Vagina (tissue), 2 donors: Measurements from ENCODE around the gene LIMD2.

Source experiments
- CTCF ChIP-seq, 3 experiments: fragments of 450-650 bp in 2 of 3; fragments of 200-600 bp in 1 of 3; sonication (generic) in 1 of 3; IDR thresholded peaks; one replicate each; pipeline ENCODE4 v1.5.1; 2017 to 2019; ENCODE audit warnings: antibody characterized with exemption in 3 of 3, mild to moderate bottlenecking in 2 of 3, moderate library complexity in 2 of 3
- POLR2A ChIP-seq, 2 donors: fragments of 450-650 bp; IDR thresholded peaks; one replicate each; pipeline ENCODE4 v1.6.1; 2017; ENCODE audit warnings: antibody characterized with exemption in 2 of 2, mild to moderate bottlenecking in 2 of 2, moderate library complexity in 2 of 2
- POLR2AphosphoS5 ChIP-seq, 2 donors: sonication (generic); formaldehyde crosslinking; IDR thresholded peaks; one replicate each; pipeline ENCODE4 v1.9.0; 2017; ENCODE audit warnings: antibody characterized with exemption in 2 of 2, mild to moderate bottlenecking in 2 of 2, low read depth in 1 of 2; ENCODE audit not compliant: insufficient read depth in 1 of 2

DNA sequence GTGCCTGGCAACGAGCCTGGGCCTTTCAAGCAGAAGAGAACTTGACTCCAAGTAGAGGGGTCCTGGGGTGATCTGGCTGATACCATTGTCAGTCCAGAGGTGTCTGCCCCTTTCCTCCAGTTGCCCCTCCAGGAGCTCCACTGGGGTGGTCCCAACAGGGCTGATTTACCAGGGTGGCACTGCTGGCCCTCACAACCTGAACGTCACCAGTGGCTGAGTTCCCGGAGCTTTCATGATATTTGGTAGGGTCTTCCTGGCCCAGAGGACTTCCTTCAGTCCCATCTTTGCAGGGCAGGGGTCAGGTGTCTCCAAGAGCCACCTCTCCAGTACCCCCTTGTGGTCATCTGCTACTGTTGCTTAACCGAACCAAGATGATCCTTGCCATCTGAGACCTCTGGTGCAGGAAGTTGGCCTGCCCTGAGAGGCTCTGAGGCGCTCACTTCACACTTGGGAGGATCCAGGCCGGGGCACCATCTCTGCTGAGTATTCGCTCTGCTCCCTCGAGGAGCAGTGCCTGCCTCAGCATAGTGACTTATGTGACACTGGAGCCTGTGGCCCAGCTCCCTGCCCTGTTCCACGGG lies 3.5 kb downstream of the LIMD2 start:
- TF ChIP-seq CTCF (IDR thresholded peaks at IDR 0.05) (no peak), POLR2AphosphoS5 (IDR thresholded peaks at IDR 0.05; ENCODE audit: insufficient read depth in 1 of 2, low read depth in 1 of 2) (peak in 1 of 2 donors; percentile 47), POLR2A (IDR thresholded peaks at IDR 0.05) (no peak)
